Left lung (tissue), 10 donors: ENCODE results near the gene TMPRSS9. TPM values are rescaled to one million over a fixed set of nuclear protein-coding genes. Genes with fewer than 3 reads are reported as not detected.

ENCODE experiments used
- ATAC-seq: fragments of 200-7000 bp; cut with Tn5 transposase; one replicate; pipeline ENCODE4 v1.9.1; 2020; ENCODE audit warnings: moderate library complexity
- DNase-seq, 4 donors: peaks; one replicate each; pipeline ENCODE4 v3.0.0-alpha.2; 2013 to 2020
- H3K27ac ChIP-seq, 2 donors: fragments of 200-600 bp; sonication (generic) in 1 of 2; one replicate each; pipeline versions ENCODE4 v1.5.0 to v1.8.0; 2020 to 2021
- H3K27me3 ChIP-seq, 2 donors: fragments of 200-600 bp; sonication (generic) in 1 of 2; one replicate each; pipeline versions ENCODE4 v1.5.0 to v1.8.0; 2020 to 2021
- H3K36me3 ChIP-seq, 2 donors: fragments of 200-600 bp; sonication (generic) in 1 of 2; one replicate each; pipeline versions ENCODE4 v1.5.0 to v1.8.0; 2020 to 2021
- H3K4me1 ChIP-seq, 2 donors: fragments of 200-600 bp; one replicate each; pipeline ENCODE4 v1.8.0; 2021
- H3K4me3 ChIP-seq, 2 donors: fragments of 200-600 bp; sonication (generic) in 1 of 2; one replicate each; pipeline versions ENCODE4 v1.5.0 to v1.8.0; 2020 to 2021; ENCODE audit warnings: mild to moderate bottlenecking in 1 of 2
- H3K9me3 ChIP-seq, 2 donors: fragments of 200-600 bp; sonication (generic) in 1 of 2; one replicate each; pipeline versions ENCODE4 v1.5.0 to v1.8.0; 2020 to 2021
- CTCF ChIP-seq, 2 donors: fragments of 200-600 bp; sonication (generic) in 1 of 2; IDR thresholded peaks; one replicate each; pipeline versions ENCODE4 v1.5.0 to v1.8.0; 2021; ENCODE audit warnings: antibody characterized with exemption in 2 of 2
- intact Hi-C, 2 donors: fragments of 100-400 bp; cut with DNase I; formaldehyde crosslinking; loops; one replicate each; pipeline versions ENCODE4 v1.11.2 to v1.14.2; 2022
- polyA plus RNA-seq, 6 donors: library from polyadenylated mRNA; unstranded; fragments of 120-200 nt; gene quantifications; one replicate each; pipeline ENCODE4 v1.2.1, GENCODE V29; 2013; ENCODE audit not compliant: insufficient read length in 6 of 6
- total RNA-seq, 2 donors: library from RNA; stranded (reverse); fragmentation: NEBNext Ultra II Directional; extraction: Animal tissue kit (Norgen Biotek cat#: 25700); gene quantifications; one replicate each; pipeline ENCODE4 v1.2.1, GENCODE V29; 2021
- donor health status: DM: no; HTN: yes; CAD: no.
- donor health status: DM: no; HTN: no; CAD: no.

TMPRSS9 gene
- total and polyA plus RNA-seq, 8 donors: 0.45 to 1.1 (median 0.49) TPM; not detected in 2

- peak in 1 of 4 donors; percentile 38 for DNase-seq
- intact Hi-C loops: no loop called here
- no peak overlapping the region for H3K4me3 ChIP-seq
- no peak overlapping the region for H3K27ac ChIP-seq
- no peak for ATAC-seq
- H3K36me3 ChIP-seq: peaks cover 0 to 42% of the 10 kb centered on the region in 2 donors
- no peak for TF ChIP-seq CTCF (IDR thresholded peaks at IDR 0.05)
- H3K9me3 ChIP-seq: no peaks in the 10 kb centered on the region
- H3K4me1 ChIP-seq: peaks cover 0 to 5% of the 10 kb centered on the region in 2 donors
- H3K27me3 ChIP-seq: no peaks in the 10 kb centered on the region
Observed at GRCh38 chr19:2443785-2444182, 83.7 kb downstream of the TMPRSS9 start.

- H3K4me1 ChIP-seq: peaks cover 0 to 5% of the 10 kb centered on the region in 2 donors
- peaks cover 0 to 42% of the 10 kb centered on the region in 2 donors for H3K36me3 ChIP-seq
- no peak overlapping the region for H3K27ac ChIP-seq
- ATAC-seq: no peak
- TF ChIP-seq CTCF (IDR thresholded peaks at IDR 0.05): no peak
- H3K27me3 ChIP-seq: no peaks in the 10 kb centered on the region
- H3K4me3 ChIP-seq: no peak overlapping the region
- intact Hi-C loops: no loop called here
- peak in 1 of 4 donors; percentile 73 for DNase-seq
- H3K9me3 ChIP-seq: no peaks in the 10 kb centered on the region
Observed at GRCh38 chr19:2444251-2445002, 84.4 kb downstream of the TMPRSS9 start.

GRCh38 chr19:2446381-2446780, 86.3 kb downstream of the TMPRSS9 start:
- Histone ChIP-seq H3K27me3 (no peaks in the 10 kb centered on the region), H3K36me3 (peaks cover 0 to 45% of the 10 kb centered on the region in 2 donors), H3K4me3 (no peak overlapping the region), H3K4me1 (peaks cover 0 to 5% of the 10 kb centered on the region in 2 donors), H3K9me3 (no peaks in the 10 kb centered on the region), H3K27ac (no peak overlapping the region)
- DNase-seq (peak in 1 of 4 donors; percentile 57), ATAC-seq (peak; percentile 37)
- intact Hi-C loops: no loop called here
- TF ChIP-seq CTCF (IDR thresholded peaks at IDR 0.05): no peak

- no peak for TF ChIP-seq CTCF (IDR thresholded peaks at IDR 0.05)
- no peaks in the 10 kb centered on the region for H3K27me3 ChIP-seq
- H3K9me3 ChIP-seq: no peaks in the 10 kb centered on the region
- ATAC-seq (no peak), DNase-seq (no peak)
- no peak overlapping the region for H3K4me3 ChIP-seq
- H3K27ac ChIP-seq: no peak overlapping the region
- H3K4me1 ChIP-seq: peaks cover 0 to 5% of the 10 kb centered on the region in 2 donors
- peaks cover 0 to 24% of the 10 kb centered on the region in 2 donors for H3K36me3 ChIP-seq
- intact Hi-C loops: no loop called here
Observed at GRCh38 chr19:2449019-2449418, 89.0 kb downstream of the TMPRSS9 start.

- Histone ChIP-seq H3K4me3 (no peak overlapping the region), H3K36me3 (peaks cover 0 to 14% of the 10 kb centered on the region in 2 donors), H3K4me1 (peaks cover 0 to 21% of the 10 kb centered on the region in 2 donors), H3K27ac (no peak overlapping the region), H3K27me3 (no peaks in the 10 kb centered on the region), H3K9me3 (no peaks in the 10 kb centered on the region)
- ATAC-seq (no peak), DNase-seq (no peak)
- intact Hi-C loops: no loop called here
- no peak for TF ChIP-seq CTCF (IDR thresholded peaks at IDR 0.05)
Observed at GRCh38 chr19:2451138-2451537, 91.1 kb downstream of the TMPRSS9 start.
